ENCODE data around the gene RHNO1. TPM values are rescaled to one million over a fixed set of nuclear protein-coding genes. Genes with fewer than 3 reads are reported as not detected.
A peak's percentile ranks its signal among the peaks of the same experiment; 100 is the strongest.

RHNO1 gene
- total and polyA plus RNA-seq, 2 of the 13 experiments (the other 11 are each of a cell fraction or from before 2014, with no cell fraction given), result 27.2 to 49.6 TPM

GRCh38 chr12:2877047-2877952 lies at the start of gene RHNO1, which contains the start of gene FOXM1 (continued):
- TF ChIP-seq RERE (CRISPR knock-in tag; IDR thresholded peaks at IDR 0.05; ENCODE audit: low read depth) (peak; percentile 10; the same call in 1 of the 2 replicates), ZBTB38 (CRISPR knock-in tag; IDR thresholded peaks at IDR 0.05) (no peak), ZNF605 (CRISPR knock-in tag; IDR thresholded peaks at IDR 0.05) (peak; percentile 78; the same call in 1 of the 2 replicates), KIAA2018 (CRISPR knock-in tag; IDR thresholded peaks at IDR 0.05; ENCODE audit: borderline replicate concordance) (no peak), FOXA1 (IDR thresholded peaks at IDR 0.05) (no peak), FOXA1 (CRISPR knock-in tag; IDR thresholded peaks at IDR 0.05) (peak; percentile 55; the same call in 1 of the 2 replicates), ZNF557 (CRISPR knock-in tag; IDR thresholded peaks at IDR 0.05) (no peak), RXRB (CRISPR knock-in tag; IDR thresholded peaks at IDR 0.05; ENCODE audit: borderline replicate concordance) (no peak), TP53 (CRISPR knock-in tag; conservative IDR thresholded peaks at IDR 0.05) (no peak), GRHL1 (CRISPR knock-in tag; conservative IDR thresholded peaks at IDR 0.05) (no peak), MIXL1 (CRISPR knock-in tag; IDR thresholded peaks at IDR 0.05) (no peak), PRMT3 (CRISPR knock-in tag; IDR thresholded peaks at IDR 0.05; ENCODE audit: borderline replicate concordance, low read depth) (no peak), ZNF234 (CRISPR knock-in tag; conservative IDR thresholded peaks at IDR 0.05) (0 out of 2 replicates have a peak, but pooled peaks have one; percentile 63), TEAD2 (CRISPR knock-in tag; IDR thresholded peaks at IDR 0.05) (no peak)
